GM23338 (cell line): Measurements from ENCODE around the gene RIC3. TPM values are rescaled to one million over a fixed set of nuclear protein-coding genes. Genes with fewer than 3 reads are reported as not detected.

ENCODE experiments used
- polyA plus RNA-seq: library from polyadenylated mRNA; unstranded; fragments of >200 nt; fragmentation: Nextera tagmentation; extraction: Ambion mirVana; gene quantifications from 2 replicates; pipeline ENCODE4 v1.2.1, GENCODE V29; 2016
- total RNA-seq: library from RNA; depleted of rRNA; stranded (reverse); fragments of >200 nt; shearing (Covaris generic); gene quantifications from 2 replicates; pipeline ENCODE4 v1.2.3, GENCODE V29; 2014; rRNA removed
- TF ChIP-seq, protein P1 (sequence below): IDR thresholded peaks from 2 replicates; pipeline ENCODE4 v1.6.1; 2016; ENCODE audit warnings: antibody characterized with exemption

Gene RIC3
- total and polyA plus RNA-seq, 2 experiments from 2014 or later, result 17.8 to 21.3 TPM

DNA sequence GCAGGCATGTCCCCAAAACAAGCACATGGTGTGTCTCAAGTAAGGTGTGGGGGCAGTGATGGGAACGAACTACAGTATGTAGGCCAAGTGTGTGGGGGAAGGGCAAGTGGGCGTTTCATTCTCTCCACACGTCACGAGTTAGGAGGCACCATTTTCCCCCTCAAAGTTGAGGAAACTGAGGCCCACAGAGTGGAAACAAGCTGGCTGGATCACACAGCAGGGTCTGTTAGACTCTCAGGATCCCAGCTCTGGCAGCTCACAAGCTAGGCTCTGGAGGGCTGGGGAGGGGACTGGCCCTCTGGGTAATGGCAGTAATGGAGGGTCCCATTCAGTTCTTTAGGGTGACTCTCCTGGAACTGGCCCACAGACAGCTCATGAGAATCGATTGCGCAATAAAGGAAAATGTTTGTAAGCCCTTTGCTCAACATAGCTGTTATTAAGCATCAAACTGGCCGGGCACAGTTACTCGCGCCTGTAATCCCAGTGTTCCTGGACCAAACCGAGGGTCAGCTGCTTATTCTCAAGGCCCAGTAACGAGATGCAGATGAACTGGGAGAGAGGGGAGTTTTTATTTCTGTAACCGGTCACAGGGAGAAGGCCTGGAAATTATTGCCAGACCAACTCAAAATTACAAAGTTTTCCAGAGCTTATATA lies 111.9 kb downstream of the RIC3 start (continued):
- TF ChIP-seq, protein P1, sequence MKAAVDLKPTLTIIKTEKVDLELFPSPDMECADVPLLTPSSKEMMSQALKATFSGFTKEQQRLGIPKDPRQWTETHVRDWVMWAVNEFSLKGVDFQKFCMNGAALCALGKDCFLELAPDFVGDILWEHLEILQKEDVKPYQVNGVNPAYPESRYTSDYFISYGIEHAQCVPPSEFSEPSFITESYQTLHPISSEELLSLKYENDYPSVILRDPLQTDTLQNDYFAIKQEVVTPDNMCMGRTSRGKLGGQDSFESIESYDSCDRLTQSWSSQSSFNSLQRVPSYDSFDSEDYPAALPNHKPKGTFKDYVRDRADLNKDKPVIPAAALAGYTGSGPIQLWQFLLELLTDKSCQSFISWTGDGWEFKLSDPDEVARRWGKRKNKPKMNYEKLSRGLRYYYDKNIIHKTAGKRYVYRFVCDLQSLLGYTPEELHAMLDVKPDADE, result no peak

Other genes starting within 250 kb of the RIC3 start
- not detected in 2 replicates for gene OR10A6, start 237.8 kb downstream of the RIC3 start, total RNA-seq
- gene OR10A6, start 237.8 kb downstream of the RIC3 start, polyA plus RNA-seq, result 0.09 and 0.23 TPM in 2 replicates
- 0.14 TPM in 1 of 2 replicates, not detected in the other for gene OR10A3, start 227.3 kb downstream of the RIC3 start, total RNA-seq
- 0.28 and 0.52 TPM in 2 replicates for gene OR10A3, start 227.3 kb downstream of the RIC3 start, polyA plus RNA-seq
- gene NLRP10, start 203.6 kb downstream of the RIC3 start, total RNA-seq, result 2.7 and 4.3 TPM in 2 replicates
- gene NLRP10, start 203.6 kb downstream of the RIC3 start, polyA plus RNA-seq, result 0.56 and 1.1 TPM in 2 replicates
- gene EIF3F, start 181.7 kb downstream of the RIC3 start, total RNA-seq, result 351 and 555 TPM in 2 replicates
- gene EIF3F, start 181.7 kb downstream of the RIC3 start, polyA plus RNA-seq, result 235 and 237 TPM in 2 replicates
- 23.7 and 30.4 TPM in 2 replicates for gene TUB, start 87.8 kb downstream of the RIC3 start, total RNA-seq
- 5.0 and 5.5 TPM in 2 replicates for gene TUB, start 87.8 kb downstream of the RIC3 start, polyA plus RNA-seq
- not detected in 2 replicates for gene LMO1, start 94.9 kb upstream of the RIC3 start, total RNA-seq
- gene LMO1, start 94.9 kb upstream of the RIC3 start, polyA plus RNA-seq, result 0.19 and 0.40 TPM in 2 replicates